A673 (cell line): ENCODE results near the gene TFPI.

Experiments used
- CTCF ChIP-seq: fragments of 300-800, 200-600 bp; sonication (generic); conservative IDR thresholded peaks from 2 replicates; pipeline ENCODE4 v1.5.1; 2017; ENCODE audit warnings: low read depth, mild to moderate bottlenecking, antibody characterized with exemption, low read length, moderate library complexity, mixed read lengths
- EZH2 ChIP-seq: fragments of 200-600 bp; sonication (generic); IDR thresholded peaks from 2 replicates; pipeline ENCODE4 v1.6.1; 2017; ENCODE audit warnings: borderline replicate concordance, low read depth, mild to moderate bottlenecking, mixed read lengths, antibody characterized with exemption, low read length; ENCODE audit not compliant: poor library complexity, severe bottlenecking

- TF ChIP-seq CTCF (peak; percentile 59; the same call in 1 of the 2 replicates), EZH2 (no peak)
These were observed 101.1 kb downstream of the TFPI start for GRCh38 chr2:187453078-187453641.
